Measurements from ENCODE around the gene OR6M1.
A peak's percentile ranks its signal among the peaks of the same experiment; 100 is the strongest.

OR6M1 gene

GRCh38 chr11:123770712-123771111 is 35.4 kb downstream of the OR6M1 start:
- no peak overlapping the region for H3K4me3 ChIP-seq (ENCODE audit: low read depth, low read length)
- TF ChIP-seq CTCF (IDR thresholded peaks at IDR 0.05; ENCODE audit: insufficient read depth, low read depth, low read length, missing control alignments): no peak
- DNase-seq (ENCODE audit: low read depth): no peak

GRCh38 chr11:123765601-123766000 is 40.5 kb downstream of the OR6M1 start:
- no peak overlapping the region for H3K4me3 ChIP-seq (ENCODE audit: low read depth, low read length)
- DNase-seq (ENCODE audit: low read depth): no peak
- TF ChIP-seq CTCF (IDR thresholded peaks at IDR 0.05; ENCODE audit: insufficient read depth, low read depth, low read length, missing control alignments): no peak

- no peak for TF ChIP-seq CTCF (IDR thresholded peaks at IDR 0.05; ENCODE audit: insufficient read depth, low read depth, low read length, missing control alignments)
- no peak for DNase-seq (ENCODE audit: low read depth)
- no peak overlapping the region for H3K4me3 ChIP-seq (ENCODE audit: low read depth, low read length)
Measured at GRCh38 chr11:123762422-123762821, 43.7 kb downstream of the OR6M1 start.

GRCh38 chr11:123760894-123761293 is 45.3 kb downstream of the OR6M1 start:
- no peak for TF ChIP-seq CTCF (IDR thresholded peaks at IDR 0.05; ENCODE audit: insufficient read depth, low read depth, low read length, missing control alignments)
- peak; percentile 56 for DNase-seq (ENCODE audit: low read depth)
- H3K4me3 ChIP-seq (ENCODE audit: low read depth, low read length): no peak overlapping the region

- no peak overlapping the region for H3K4me3 ChIP-seq (ENCODE audit: low read depth, low read length)
- no peak for DNase-seq (ENCODE audit: low read depth)
- TF ChIP-seq CTCF (IDR thresholded peaks at IDR 0.05; ENCODE audit: insufficient read depth, low read depth, low read length, missing control alignments): no peak
Measured at GRCh38 chr11:123757976-123758375, 48.2 kb downstream of the OR6M1 start.

- no peak for DNase-seq (ENCODE audit: low read depth)
- no peak for TF ChIP-seq CTCF (IDR thresholded peaks at IDR 0.05; ENCODE audit: insufficient read depth, low read depth, low read length, missing control alignments)
- no peak overlapping the region for H3K4me3 ChIP-seq (ENCODE audit: low read depth, low read length)
Measured at GRCh38 chr11:123755813-123756212, 50.3 kb downstream of the OR6M1 start.

All from GM12865 (cell line).